Activated CD8-positive, alpha-beta T cell treated with anti-CD3 and anti-CD28 coated beads, Interleukin-2, amount 10 ng/mL, durations not matched to agents 7 days and 5 days (primary cell): ENCODE data around the gene CC2D2B. TPM values are rescaled to one million over a fixed set of nuclear protein-coding genes. Genes with fewer than 3 reads are reported as not detected.
A peak's percentile ranks its signal among the peaks of the same experiment; 100 is the strongest.

Experiments used
- microRNA-seq: library from miRNA; unstranded; fragments of <30 nt; microRNA quantifications from one replicate; pipeline ENCODE4 v1.2.0, GENCODE V29; 2022
- total RNA-seq, 2 experiments: library from RNA; stranded (reverse); gene quantifications; one replicate each; pipeline ENCODE4 v1.2.3, GENCODE V29; 2021

The CC2D2B gene
- total RNA-seq, 2 experiments from 2014 or later = 0.21 to 0.34 TPM

Small RNA genes within 50 kb of the gene (microRNA-seq; reads per million reads assigned to microRNA genes)
- gene MIR3157 = 70.0 reads per million, percentile 55 among the genes with 10 or more reads in this experiment

Other genes starting within 250 kb of the CC2D2B start
- 10 to 100 TPM; 19.5 to 20.4 TPM for gene TCTN3, start 214.0 kb upstream of the CC2D2B start, total RNA-seq
- 10 to 100 TPM; 14.2 to 14.9 TPM for gene ENTPD1, start 151.8 kb upstream of the CC2D2B start, total RNA-seq
- gene CCNJ, start 135.6 kb downstream of the CC2D2B start, total RNA-seq = 1 to 10 TPM; 4.5 to 5.3 TPM
- 10 to 100 TPM; 15.3 to 16.5 TPM for gene ZNF518A, start 222.3 kb downstream of the CC2D2B start, total RNA-seq